Measurements from ENCODE around the gene SUSD1.

- TF ChIP-seq POU6F1 (CRISPR knock-in tag; IDR thresholded peaks at IDR 0.05; ENCODE audit: borderline replicate concordance, low read depth) = no peak
- no peak for TF ChIP-seq TCF4 (CRISPR knock-in tag; IDR thresholded peaks at IDR 0.05; ENCODE audit: borderline replicate concordance)
- TF ChIP-seq TOX (CRISPR knock-in tag; IDR thresholded peaks at IDR 0.05; ENCODE audit: borderline replicate concordance) = no peak
- TF ChIP-seq CSRNP3 (CRISPR knock-in tag; IDR thresholded peaks at IDR 0.05) = no peak
- TF ChIP-seq, protein P1, sequence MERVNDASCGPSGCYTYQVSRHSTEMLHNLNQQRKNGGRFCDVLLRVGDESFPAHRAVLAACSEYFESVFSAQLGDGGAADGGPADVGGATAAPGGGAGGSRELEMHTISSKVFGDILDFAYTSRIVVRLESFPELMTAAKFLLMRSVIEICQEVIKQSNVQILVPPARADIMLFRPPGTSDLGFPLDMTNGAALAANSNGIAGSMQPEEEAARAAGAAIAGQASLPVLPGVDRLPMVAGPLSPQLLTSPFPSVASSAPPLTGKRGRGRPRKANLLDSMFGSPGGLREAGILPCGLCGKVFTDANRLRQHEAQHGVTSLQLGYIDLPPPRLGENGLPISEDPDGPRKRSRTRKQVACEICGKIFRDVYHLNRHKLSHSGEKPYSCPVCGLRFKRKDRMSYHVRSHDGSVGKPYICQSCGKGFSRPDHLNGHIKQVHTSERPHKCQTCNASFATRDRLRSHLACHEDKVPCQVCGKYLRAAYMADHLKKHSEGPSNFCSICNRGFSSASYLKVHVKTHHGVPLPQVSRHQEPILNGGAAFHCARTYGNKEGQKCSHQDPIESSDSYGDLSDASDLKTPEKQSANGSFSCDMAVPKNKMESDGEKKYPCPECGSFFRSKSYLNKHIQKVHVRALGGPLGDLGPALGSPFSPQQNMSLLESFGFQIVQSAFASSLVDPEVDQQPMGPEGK (CRISPR knock-in tag; IDR thresholded peaks at IDR 0.05; ENCODE audit: borderline replicate concordance) = no peak
- no peak for TF ChIP-seq ISL1 (CRISPR knock-in tag; IDR thresholded peaks at IDR 0.05)
- no peak for TF ChIP-seq ZFP3 (CRISPR knock-in tag; IDR thresholded peaks at IDR 0.05)
- no peak for TF ChIP-seq ESRRG (CRISPR knock-in tag; IDR thresholded peaks at IDR 0.05)
- no peak for TF ChIP-seq SNAI2 (CRISPR knock-in tag; IDR thresholded peaks at IDR 0.05)
- no peak for TF ChIP-seq RARB (CRISPR knock-in tag; IDR thresholded peaks at IDR 0.05)
- TF ChIP-seq CSDC2 (CRISPR knock-in tag; IDR thresholded peaks at IDR 0.05) = no peak
- no peak for TF ChIP-seq GLIS3 (CRISPR knock-in tag; IDR thresholded peaks at IDR 0.05)
- TF ChIP-seq, protein P2, sequence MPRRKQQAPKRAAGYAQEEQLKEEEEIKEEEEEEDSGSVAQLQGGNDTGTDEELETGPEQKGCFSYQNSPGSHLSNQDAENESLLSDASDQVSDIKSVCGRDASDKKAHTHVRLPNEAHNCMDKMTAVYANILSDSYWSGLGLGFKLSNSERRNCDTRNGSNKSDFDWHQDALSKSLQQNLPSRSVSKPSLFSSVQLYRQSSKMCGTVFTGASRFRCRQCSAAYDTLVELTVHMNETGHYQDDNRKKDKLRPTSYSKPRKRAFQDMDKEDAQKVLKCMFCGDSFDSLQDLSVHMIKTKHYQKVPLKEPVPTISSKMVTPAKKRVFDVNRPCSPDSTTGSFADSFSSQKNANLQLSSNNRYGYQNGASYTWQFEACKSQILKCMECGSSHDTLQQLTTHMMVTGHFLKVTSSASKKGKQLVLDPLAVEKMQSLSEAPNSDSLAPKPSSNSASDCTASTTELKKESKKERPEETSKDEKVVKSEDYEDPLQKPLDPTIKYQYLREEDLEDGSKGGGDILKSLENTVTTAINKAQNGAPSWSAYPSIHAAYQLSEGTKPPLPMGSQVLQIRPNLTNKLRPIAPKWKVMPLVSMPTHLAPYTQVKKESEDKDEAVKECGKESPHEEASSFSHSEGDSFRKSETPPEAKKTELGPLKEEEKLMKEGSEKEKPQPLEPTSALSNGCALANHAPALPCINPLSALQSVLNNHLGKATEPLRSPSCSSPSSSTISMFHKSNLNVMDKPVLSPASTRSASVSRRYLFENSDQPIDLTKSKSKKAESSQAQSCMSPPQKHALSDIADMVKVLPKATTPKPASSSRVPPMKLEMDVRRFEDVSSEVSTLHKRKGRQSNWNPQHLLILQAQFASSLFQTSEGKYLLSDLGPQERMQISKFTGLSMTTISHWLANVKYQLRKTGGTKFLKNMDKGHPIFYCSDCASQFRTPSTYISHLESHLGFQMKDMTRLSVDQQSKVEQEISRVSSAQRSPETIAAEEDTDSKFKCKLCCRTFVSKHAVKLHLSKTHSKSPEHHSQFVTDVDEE (CRISPR knock-in tag; IDR thresholded peaks at IDR 0.05) = no peak
- TF ChIP-seq ZC3H10 (CRISPR knock-in tag; IDR thresholded peaks at IDR 0.05) = no peak
These were observed 62.6 kb downstream of the SUSD1 start for GRCh38 chr9:112112519-112112918.
